ENCODE data around the gene PAPPA.
A peak's percentile ranks its signal among the peaks of the same experiment; 100 is the strongest.

PAPPA gene

GRCh38 chr9:116212986-116213692 is 59.5 kb downstream of the PAPPA start:
- peak; percentile 14 for DNase-seq
- Histone ChIP-seq H3K9ac (ENCODE audit: low read length) (no peak overlapping the region), H4K5ac (ENCODE audit: low read length) (no peak overlapping the region), H3K23ac (ENCODE audit: low read length) (no peak overlapping the region), H3K56ac (ENCODE audit: low read length) (no peak overlapping the region), H2BK5ac (ENCODE audit: low read length) (no peak overlapping the region), H2AK5ac (ENCODE audit: low read length) (no peak overlapping the region), H3K79me2 (ENCODE audit: control insufficient read depth, insufficient read depth, low read length) (no peaks in the 10 kb centered on the region), H3K4ac (ENCODE audit: low read depth, low read length) (no peak overlapping the region), H2BK15ac (replicated peaks; ENCODE audit: low read depth) (no peak overlapping the region), H3K4me1 (ENCODE audit: control insufficient read depth, low read depth, low read length) (no peaks in the 10 kb centered on the region), H3K36me3 (ENCODE audit: control insufficient read depth, insufficient read depth, low read length) (no peaks in the 10 kb centered on the region), H3K4me3 (ENCODE audit: low read length) (no peak overlapping the region), H4K8ac (ENCODE audit: low read depth, low read length) (no peak overlapping the region), H2BK120ac (ENCODE audit: low read depth, low read length) (no peak overlapping the region), H3K79me1 (ENCODE audit: low read length) (no peaks in the 10 kb centered on the region), H3K4me2 (ENCODE audit: low read length) (no peak overlapping the region), H3K18ac (ENCODE audit: low read length) (no peak overlapping the region), H3K27ac (ENCODE audit: low read depth, low read length) (no peak overlapping the region), H3K27me3 (ENCODE audit: insufficient read depth, low read length, poor library complexity) (no peaks in the 10 kb centered on the region)
- WGBS (ENCODE audit: extremely low coverage, insufficient coverage, low lambda C conversion rate), result no CpG with 5 or more reads among the region's 2 CpGs

GRCh38 chr9:116213693-116214047 is 60.1 kb downstream of the PAPPA start:
- H4K8ac ChIP-seq (ENCODE audit: low read depth, low read length), result no peak overlapping the region
- WGBS (ENCODE audit: extremely low coverage, insufficient coverage, low lambda C conversion rate), result no CpG with 5 or more reads among the region's 3 CpGs
- no peak overlapping the region for H3K56ac ChIP-seq (ENCODE audit: low read length)
- no peak overlapping the region for H3K4ac ChIP-seq (ENCODE audit: low read depth, low read length)
- no peak overlapping the region for H3K9ac ChIP-seq (ENCODE audit: low read length)
- H3K23ac ChIP-seq (ENCODE audit: low read length), result no peak overlapping the region
- no peak overlapping the region for H4K5ac ChIP-seq (ENCODE audit: low read length)
- H3K4me2 ChIP-seq (ENCODE audit: low read length), result no peak overlapping the region
- H2BK15ac ChIP-seq (replicated peaks; ENCODE audit: low read depth), result no peak overlapping the region
- no peak overlapping the region for H2BK120ac ChIP-seq (ENCODE audit: low read depth, low read length)
- no peak overlapping the region for H3K18ac ChIP-seq (ENCODE audit: low read length)
- H2AK5ac ChIP-seq (ENCODE audit: low read length), result no peak overlapping the region
- no peak overlapping the region for H3K27ac ChIP-seq (ENCODE audit: low read depth, low read length)
- H2BK5ac ChIP-seq (ENCODE audit: low read length), result no peak overlapping the region
- no peak overlapping the region for H3K4me3 ChIP-seq (ENCODE audit: low read length)
- no peaks in the 10 kb centered on the region for H3K79me2 ChIP-seq (ENCODE audit: control insufficient read depth, insufficient read depth, low read length)
- H3K27me3 ChIP-seq (ENCODE audit: insufficient read depth, low read length, poor library complexity), result no peaks in the 10 kb centered on the region
- H3K36me3 ChIP-seq (ENCODE audit: control insufficient read depth, insufficient read depth, low read length), result no peaks in the 10 kb centered on the region
- H3K4me1 ChIP-seq (ENCODE audit: control insufficient read depth, low read depth, low read length), result no peaks in the 10 kb centered on the region
- no peaks in the 10 kb centered on the region for H3K79me1 ChIP-seq (ENCODE audit: low read length)
- no peak for DNase-seq

- Histone ChIP-seq H3K4ac (ENCODE audit: low read depth, low read length) (no peak overlapping the region), H3K56ac (ENCODE audit: low read length) (no peak overlapping the region), H3K27ac (ENCODE audit: low read depth, low read length) (no peak overlapping the region), H3K27me3 (ENCODE audit: insufficient read depth, low read length, poor library complexity) (no peaks in the 10 kb centered on the region), H4K8ac (ENCODE audit: low read depth, low read length) (no peak overlapping the region), H3K36me3 (ENCODE audit: control insufficient read depth, insufficient read depth, low read length) (no peaks in the 10 kb centered on the region), H2AK5ac (ENCODE audit: low read length) (no peak overlapping the region), H3K4me3 (ENCODE audit: low read length) (no peak overlapping the region), H3K18ac (ENCODE audit: low read length) (no peak overlapping the region), H3K79me2 (ENCODE audit: control insufficient read depth, insufficient read depth, low read length) (no peaks in the 10 kb centered on the region), H3K4me2 (ENCODE audit: low read length) (no peak overlapping the region), H3K9ac (ENCODE audit: low read length) (no peak overlapping the region), H2BK120ac (ENCODE audit: low read depth, low read length) (no peak overlapping the region), H3K4me1 (ENCODE audit: control insufficient read depth, low read depth, low read length) (no peaks in the 10 kb centered on the region), H3K23ac (ENCODE audit: low read length) (no peak overlapping the region), H4K5ac (ENCODE audit: low read length) (no peak overlapping the region), H2BK5ac (ENCODE audit: low read length) (no peak overlapping the region), H2BK15ac (replicated peaks; ENCODE audit: low read depth) (no peak overlapping the region), H3K79me1 (ENCODE audit: low read length) (no peaks in the 10 kb centered on the region)
- DNase-seq, result no peak
- WGBS (ENCODE audit: extremely low coverage, insufficient coverage, low lambda C conversion rate), result no CpG with 5 or more reads among the region's 1 CpG
Measured at GRCh38 chr9:116218399-116218798, 64.8 kb downstream of the PAPPA start.

GRCh38 chr9:116219686-116220085 is 66.1 kb downstream of the PAPPA start:
- no peak for DNase-seq
- Histone ChIP-seq H2AK5ac (ENCODE audit: low read length) (no peak overlapping the region), H3K79me1 (ENCODE audit: low read length) (no peaks in the 10 kb centered on the region), H4K5ac (ENCODE audit: low read length) (no peak overlapping the region), H3K9ac (ENCODE audit: low read length) (no peak overlapping the region), H2BK120ac (ENCODE audit: low read depth, low read length) (no peak overlapping the region), H4K8ac (ENCODE audit: low read depth, low read length) (no peak overlapping the region), H3K4me1 (ENCODE audit: control insufficient read depth, low read depth, low read length) (no peaks in the 10 kb centered on the region), H3K4me3 (ENCODE audit: low read length) (no peak overlapping the region), H3K23ac (ENCODE audit: low read length) (no peak overlapping the region), H3K79me2 (ENCODE audit: control insufficient read depth, insufficient read depth, low read length) (no peaks in the 10 kb centered on the region), H3K4ac (ENCODE audit: low read depth, low read length) (no peak overlapping the region), H2BK15ac (replicated peaks; ENCODE audit: low read depth) (no peak overlapping the region), H3K18ac (ENCODE audit: low read length) (no peak overlapping the region), H3K36me3 (ENCODE audit: control insufficient read depth, insufficient read depth, low read length) (no peaks in the 10 kb centered on the region), H3K56ac (ENCODE audit: low read length) (no peak overlapping the region), H3K27me3 (ENCODE audit: insufficient read depth, low read length, poor library complexity) (no peaks in the 10 kb centered on the region), H2BK5ac (ENCODE audit: low read length) (no peak overlapping the region), H3K27ac (ENCODE audit: low read depth, low read length) (no peak overlapping the region), H3K4me2 (ENCODE audit: low read length) (no peak overlapping the region)
- no CpG with 5 or more reads among the region's 11 CpGs for WGBS (ENCODE audit: extremely low coverage, insufficient coverage, low lambda C conversion rate)

GRCh38 chr9:116223926-116224325 is 70.3 kb downstream of the PAPPA start:
- H2BK120ac ChIP-seq (ENCODE audit: low read depth, low read length), result no peak overlapping the region
- no peak overlapping the region for H3K9ac ChIP-seq (ENCODE audit: low read length)
- DNase-seq, result no peak
- H3K27me3 ChIP-seq (ENCODE audit: insufficient read depth, low read length, poor library complexity), result no peaks in the 10 kb centered on the region
- H3K27ac ChIP-seq (ENCODE audit: low read depth, low read length), result no peak overlapping the region
- no peak overlapping the region for H3K56ac ChIP-seq (ENCODE audit: low read length)
- H3K4me2 ChIP-seq (ENCODE audit: low read length), result no peak overlapping the region
- no peak overlapping the region for H4K5ac ChIP-seq (ENCODE audit: low read length)
- no peak overlapping the region for H3K23ac ChIP-seq (ENCODE audit: low read length)
- H4K8ac ChIP-seq (ENCODE audit: low read depth, low read length), result no peak overlapping the region
- no peaks in the 10 kb centered on the region for H3K79me2 ChIP-seq (ENCODE audit: control insufficient read depth, insufficient read depth, low read length)
- no peak overlapping the region for H2BK5ac ChIP-seq (ENCODE audit: low read length)
- H3K79me1 ChIP-seq (ENCODE audit: low read length), result no peaks in the 10 kb centered on the region
- H2AK5ac ChIP-seq (ENCODE audit: low read length), result no peak overlapping the region
- H3K18ac ChIP-seq (ENCODE audit: low read length), result no peak overlapping the region
- H2BK15ac ChIP-seq (replicated peaks; ENCODE audit: low read depth), result no peak overlapping the region
- H3K36me3 ChIP-seq (ENCODE audit: control insufficient read depth, insufficient read depth, low read length), result no peaks in the 10 kb centered on the region
- WGBS (ENCODE audit: extremely low coverage, insufficient coverage, low lambda C conversion rate), result no CpG with 5 or more reads among the region's 3 CpGs
- H3K4me3 ChIP-seq (ENCODE audit: low read length), result no peak overlapping the region
- H3K4me1 ChIP-seq (ENCODE audit: control insufficient read depth, low read depth, low read length), result no peaks in the 10 kb centered on the region
- no peak overlapping the region for H3K4ac ChIP-seq (ENCODE audit: low read depth, low read length)

GRCh38 chr9:116230051-116230632 is 76.6 kb downstream of the PAPPA start:
- Histone ChIP-seq H3K4me3 (ENCODE audit: low read length) (no peak overlapping the region), H4K5ac (ENCODE audit: low read length) (no peak overlapping the region), H2BK15ac (replicated peaks; ENCODE audit: low read depth) (no peak overlapping the region), H4K8ac (ENCODE audit: low read depth, low read length) (no peak overlapping the region), H3K23ac (ENCODE audit: low read length) (no peak overlapping the region), H3K27ac (ENCODE audit: low read depth, low read length) (no peak overlapping the region), H3K79me2 (ENCODE audit: control insufficient read depth, insufficient read depth, low read length) (no peaks in the 10 kb centered on the region), H3K27me3 (ENCODE audit: insufficient read depth, low read length, poor library complexity) (no peaks in the 10 kb centered on the region), H3K18ac (ENCODE audit: low read length) (no peak overlapping the region), H3K4ac (ENCODE audit: low read depth, low read length) (no peak overlapping the region), H3K36me3 (ENCODE audit: control insufficient read depth, insufficient read depth, low read length) (no peaks in the 10 kb centered on the region), H3K4me2 (ENCODE audit: low read length) (no peak overlapping the region), H3K79me1 (ENCODE audit: low read length) (no peaks in the 10 kb centered on the region), H2BK120ac (ENCODE audit: low read depth, low read length) (no peak overlapping the region), H2BK5ac (ENCODE audit: low read length) (no peak overlapping the region), H3K56ac (ENCODE audit: low read length) (no peak overlapping the region), H3K9ac (ENCODE audit: low read length) (no peak overlapping the region), H2AK5ac (ENCODE audit: low read length) (no peak overlapping the region), H3K4me1 (ENCODE audit: control insufficient read depth, low read depth, low read length) (no peaks in the 10 kb centered on the region)
- DNase-seq, result no peak
- no CpG with 5 or more reads among the region's 1 CpG for WGBS (ENCODE audit: extremely low coverage, insufficient coverage, low lambda C conversion rate)

All from mesendoderm (in vitro differentiated cells).